Type B pancreatic cell (in vitro differentiated cells): ENCODE results near the gene COX19. TPM values are rescaled to one million over a fixed set of nuclear protein-coding genes. Genes with fewer than 3 reads are reported as not detected.

Experiments used
- DNase-seq: peaks from one replicate; pipeline ENCODE4 v3.0.0; 2021; ENCODE audit warnings: mixed read lengths; ENCODE audit not compliant: unreplicated experiment; ENCODE audit errors: extremely low spot score
- H3K27ac Mint-ChIP-seq: 2 replicates; pipeline ENCODE4 v1.8.0; 2021; ENCODE audit warnings: mild to moderate bottlenecking, mixed read lengths
- H3K27me3 Mint-ChIP-seq: 2 replicates; pipeline ENCODE4 v1.8.0; 2021; ENCODE audit warnings: mixed read lengths
- H3K36me3 Mint-ChIP-seq: 2 replicates; pipeline ENCODE4 v1.8.0; 2021; ENCODE audit warnings: mixed read lengths
- H3K4me1 Mint-ChIP-seq: one replicate; pipeline ENCODE4 v1.8.0; 2021; ENCODE audit warnings: mixed read lengths; ENCODE audit not compliant: unreplicated experiment
- H3K4me3 Mint-ChIP-seq: 2 replicates; pipeline ENCODE4 v1.8.0; 2021; ENCODE audit warnings: mild to moderate bottlenecking, mixed read lengths
- H3K9me3 Mint-ChIP-seq: 2 replicates; pipeline ENCODE4 v1.8.0; 2021; ENCODE audit warnings: mixed read lengths
- total RNA-seq: library from RNA; stranded (reverse); gene quantifications from 2 replicates; pipeline ENCODE4 v1.2.1, GENCODE V29; 2021; ENCODE audit warnings: low replicate concordance
- TF ChIP-seq, protein P1 (sequence below): fragments of 200-600 bp; sonication (generic); conservative IDR thresholded peaks from 2 replicates; pipeline ENCODE4 v1.5.0; 2021; ENCODE audit warnings: antibody characterized with exemption, mild to moderate bottlenecking

Gene COX19
- total RNA-seq, 1 donor from 2014 or later: 15.4 TPM

DNA sequence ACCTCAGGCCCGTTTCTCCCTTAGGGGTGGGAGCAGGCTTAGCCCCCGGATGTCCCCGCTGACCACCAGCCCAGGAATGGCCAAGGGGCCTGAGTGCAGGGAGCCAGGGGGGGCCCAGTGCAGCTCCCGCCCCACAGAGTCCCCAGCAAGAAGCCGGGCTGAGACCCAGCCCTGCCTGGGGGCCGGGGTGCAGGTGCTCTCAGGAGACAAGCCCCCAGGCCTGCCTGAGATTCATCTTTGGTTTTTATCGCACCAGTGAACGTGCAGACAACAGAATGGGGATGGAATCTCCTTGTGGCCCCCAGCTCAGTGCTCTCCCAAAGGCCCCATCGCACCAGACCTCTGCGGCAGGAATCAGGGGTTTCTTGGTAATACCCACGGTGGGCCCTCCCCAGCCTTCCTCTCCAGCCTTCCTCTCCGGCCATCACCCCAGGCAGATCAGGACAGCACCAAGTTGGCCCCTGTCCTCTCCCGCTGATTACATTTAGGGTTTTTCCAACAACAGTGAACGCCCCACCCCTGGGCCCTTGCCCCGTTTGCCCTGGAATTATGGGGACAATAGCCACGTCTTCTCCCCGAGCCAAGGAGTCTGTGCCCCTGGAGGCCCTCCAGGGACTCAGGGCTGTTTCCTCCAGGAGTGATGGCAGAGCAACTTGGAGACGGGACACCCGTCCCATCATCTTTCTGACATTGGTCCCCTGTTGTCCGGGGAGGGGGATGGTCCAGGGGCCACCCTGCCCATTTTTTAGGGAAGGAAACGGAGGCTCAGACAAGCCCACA lies 43.3 kb downstream of the COX19 start:
- TF ChIP-seq, protein P1, sequence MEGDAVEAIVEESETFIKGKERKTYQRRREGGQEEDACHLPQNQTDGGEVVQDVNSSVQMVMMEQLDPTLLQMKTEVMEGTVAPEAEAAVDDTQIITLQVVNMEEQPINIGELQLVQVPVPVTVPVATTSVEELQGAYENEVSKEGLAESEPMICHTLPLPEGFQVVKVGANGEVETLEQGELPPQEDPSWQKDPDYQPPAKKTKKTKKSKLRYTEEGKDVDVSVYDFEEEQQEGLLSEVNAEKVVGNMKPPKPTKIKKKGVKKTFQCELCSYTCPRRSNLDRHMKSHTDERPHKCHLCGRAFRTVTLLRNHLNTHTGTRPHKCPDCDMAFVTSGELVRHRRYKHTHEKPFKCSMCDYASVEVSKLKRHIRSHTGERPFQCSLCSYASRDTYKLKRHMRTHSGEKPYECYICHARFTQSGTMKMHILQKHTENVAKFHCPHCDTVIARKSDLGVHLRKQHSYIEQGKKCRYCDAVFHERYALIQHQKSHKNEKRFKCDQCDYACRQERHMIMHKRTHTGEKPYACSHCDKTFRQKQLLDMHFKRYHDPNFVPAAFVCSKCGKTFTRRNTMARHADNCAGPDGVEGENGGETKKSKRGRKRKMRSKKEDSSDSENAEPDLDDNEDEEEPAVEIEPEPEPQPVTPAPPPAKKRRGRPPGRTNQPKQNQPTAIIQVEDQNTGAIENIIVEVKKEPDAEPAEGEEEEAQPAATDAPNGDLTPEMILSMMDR: no peak
- H3K36me3 Mint-ChIP-seq: no peaks in the 10 kb centered on the region
- H3K4me1 Mint-ChIP-seq: peaks cover 4% of the 10 kb centered on the region
- no peak overlapping the region for H3K4me3 Mint-ChIP-seq
- H3K27me3 Mint-ChIP-seq: no peaks in the 10 kb centered on the region
- no peak overlapping the region for H3K27ac Mint-ChIP-seq
- no peak for DNase-seq
- no peaks in the 10 kb centered on the region for H3K9me3 Mint-ChIP-seq

DNA sequence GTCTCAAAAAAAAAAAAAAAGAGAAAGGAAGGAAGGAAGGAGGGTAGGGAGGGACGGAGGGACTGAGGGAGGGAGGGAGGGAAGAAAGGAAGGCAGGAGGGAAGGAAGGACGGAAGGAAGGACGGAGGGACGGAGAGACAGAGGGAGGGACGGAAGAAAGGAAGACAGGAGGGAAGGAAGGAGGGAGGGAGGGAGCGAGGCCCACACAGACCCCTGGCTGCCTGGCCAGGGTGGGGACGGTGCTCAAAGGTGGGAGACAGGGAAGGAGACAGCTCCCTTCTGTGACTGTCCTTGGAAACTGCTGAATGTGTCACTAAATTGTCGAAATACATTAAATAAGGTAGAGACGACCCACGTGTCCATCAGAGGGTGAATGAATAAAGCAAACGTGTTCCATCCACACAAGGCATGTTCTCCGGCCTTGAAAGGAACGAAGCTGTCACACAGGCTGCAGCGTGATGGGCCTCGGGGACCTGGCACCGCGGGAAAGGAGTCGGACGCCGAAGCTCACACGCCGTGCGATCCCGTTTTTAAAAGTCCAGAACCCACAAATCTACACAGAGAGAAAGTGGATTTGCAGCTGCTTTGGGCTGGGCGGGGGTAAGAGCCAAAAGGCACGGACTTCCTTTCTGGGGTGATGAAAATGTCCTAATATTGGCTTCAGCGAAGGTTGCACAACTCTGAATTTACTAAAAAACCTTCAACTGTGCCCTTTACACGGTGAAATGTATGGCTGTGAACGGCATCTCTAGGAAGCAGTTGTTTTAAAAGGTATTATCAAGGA lies 44.2 kb downstream of the COX19 start:
- Mint-ChIP-seq H3K27me3 (no peaks in the 10 kb centered on the region), H3K4me3 (no peak overlapping the region), H3K9me3 (no peaks in the 10 kb centered on the region), H3K36me3 (no peaks in the 10 kb centered on the region), H3K4me1 (peaks cover 4% of the 10 kb centered on the region), H3K27ac (no peak overlapping the region)
- no peak for DNase-seq
- TF ChIP-seq, protein P1: no peak

DNA sequence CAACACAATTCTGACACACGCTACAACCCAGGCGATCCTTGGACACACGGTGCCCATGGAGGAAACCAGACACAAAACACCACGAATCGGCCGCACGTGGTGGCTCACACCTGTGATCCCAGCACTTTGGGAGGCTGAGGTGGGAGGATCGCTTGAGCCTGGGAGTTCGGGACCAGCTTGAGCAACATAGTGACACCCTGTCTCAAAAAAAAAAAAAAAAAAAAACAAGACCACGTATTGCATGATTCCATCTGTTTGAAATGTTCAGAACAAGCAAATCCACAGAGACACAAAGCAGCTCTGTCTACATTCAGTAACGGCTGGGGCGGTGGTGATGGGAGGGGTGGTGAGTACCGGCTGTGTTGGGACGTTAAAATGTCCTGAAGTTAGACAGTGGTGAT lies 46.0 kb downstream of the COX19 start:
- Mint-ChIP-seq H3K4me1 (peaks cover 4% of the 10 kb centered on the region), H3K27me3 (no peaks in the 10 kb centered on the region), H3K27ac (no peak overlapping the region), H3K9me3 (no peaks in the 10 kb centered on the region), H3K4me3 (no peak overlapping the region), H3K36me3 (no peaks in the 10 kb centered on the region)
- TF ChIP-seq, protein P1: no peak
- DNase-seq: no peak

DNA sequence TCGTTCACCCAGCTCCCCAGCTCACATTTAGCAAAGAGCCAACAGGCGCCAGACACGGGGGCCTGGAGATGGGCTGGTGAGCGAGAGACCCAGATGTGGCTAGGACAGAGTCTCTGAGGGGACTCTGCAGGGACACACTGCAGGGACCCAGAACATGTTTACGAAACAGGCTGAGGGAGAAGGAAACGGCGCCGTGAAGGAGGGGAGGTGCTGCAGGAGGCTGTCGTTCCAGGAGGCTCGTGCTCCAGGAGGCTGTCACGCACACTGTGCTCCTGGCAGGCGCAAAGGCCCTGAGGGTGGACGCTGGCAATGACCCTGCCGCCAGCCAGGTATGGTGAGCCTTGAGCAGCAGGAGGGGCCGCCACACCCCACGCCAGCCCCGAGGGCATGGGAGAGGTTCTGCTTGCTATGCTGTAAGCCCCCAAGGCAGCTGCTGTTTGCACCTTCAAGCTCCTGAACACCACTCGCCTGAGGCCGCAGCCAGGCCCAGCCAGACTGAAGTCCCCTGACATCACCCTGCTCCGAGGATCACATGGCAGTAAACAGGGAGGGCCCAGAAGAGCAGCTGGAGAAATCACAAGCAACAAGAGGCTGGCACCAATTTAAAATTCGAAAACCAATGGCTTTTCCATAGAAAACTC lies 48.2 kb downstream of the COX19 start:
- DNase-seq: no peak
- TF ChIP-seq, protein P1: no peak
- Mint-ChIP-seq H3K27ac (peak overlapping the region; percentile 13), H3K27me3 (no peaks in the 10 kb centered on the region), H3K9me3 (no peaks in the 10 kb centered on the region), H3K4me1 (peaks cover 4% of the 10 kb centered on the region), H3K36me3 (no peaks in the 10 kb centered on the region), H3K4me3 (no peak overlapping the region)

DNA sequence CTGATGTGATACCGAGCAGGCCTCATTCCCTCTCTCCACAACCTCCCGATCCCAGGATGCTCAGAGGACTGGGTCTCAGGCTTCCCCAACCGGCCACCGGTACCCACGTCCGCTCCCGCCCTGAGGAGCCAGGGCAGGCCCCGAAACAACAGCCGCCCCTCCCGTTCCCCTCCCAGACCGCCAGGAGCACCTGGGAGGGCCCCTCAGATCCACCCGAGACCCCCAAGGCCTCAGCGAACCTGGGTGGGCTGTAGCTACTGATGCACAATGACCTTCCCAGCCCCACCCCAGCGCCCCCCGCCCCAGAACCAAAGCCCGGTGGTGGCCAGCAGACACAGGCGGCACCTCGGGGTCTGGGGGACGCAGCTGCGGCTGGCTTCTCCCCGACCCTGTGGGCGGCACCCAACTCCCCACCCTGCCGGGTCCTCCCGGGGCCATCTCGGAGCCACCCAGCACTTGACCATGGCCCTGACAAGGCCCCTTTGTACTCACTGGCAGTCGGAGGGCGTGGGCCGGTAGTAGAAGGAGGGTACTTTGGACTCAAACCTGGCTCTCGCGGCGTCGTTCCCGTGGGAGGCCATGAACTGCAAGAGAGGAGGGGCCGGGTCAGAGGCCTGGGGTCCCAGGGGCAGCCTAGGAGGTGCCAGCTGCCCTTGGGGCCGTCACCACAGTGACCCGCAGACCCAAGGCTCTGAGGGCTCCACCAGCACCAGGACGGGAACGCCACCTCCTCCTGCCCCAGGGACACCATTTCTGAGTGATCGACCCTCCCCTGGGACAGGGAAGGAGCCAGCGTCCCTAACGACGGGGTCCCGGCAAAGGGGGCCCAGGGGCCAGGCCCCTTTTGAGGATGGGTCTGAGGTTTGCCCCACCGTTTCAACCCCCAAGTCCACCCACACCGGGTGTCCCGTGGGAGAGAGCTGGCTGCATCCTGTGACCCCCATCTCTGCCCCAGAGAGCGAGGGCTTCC lies 49.0 kb downstream of the COX19 start:
- H3K9me3 Mint-ChIP-seq: no peaks in the 10 kb centered on the region
- H3K27me3 Mint-ChIP-seq: no peaks in the 10 kb centered on the region
- H3K4me1 Mint-ChIP-seq: peaks cover 4% of the 10 kb centered on the region
- H3K27ac Mint-ChIP-seq: no peak overlapping the region
- no peak overlapping the region for H3K4me3 Mint-ChIP-seq
- no peak for DNase-seq
- no peaks in the 10 kb centered on the region for H3K36me3 Mint-ChIP-seq
- TF ChIP-seq, protein P1: no peak
